ENCODE data around the gene PTH2R.

The PTH2R gene

DNA sequence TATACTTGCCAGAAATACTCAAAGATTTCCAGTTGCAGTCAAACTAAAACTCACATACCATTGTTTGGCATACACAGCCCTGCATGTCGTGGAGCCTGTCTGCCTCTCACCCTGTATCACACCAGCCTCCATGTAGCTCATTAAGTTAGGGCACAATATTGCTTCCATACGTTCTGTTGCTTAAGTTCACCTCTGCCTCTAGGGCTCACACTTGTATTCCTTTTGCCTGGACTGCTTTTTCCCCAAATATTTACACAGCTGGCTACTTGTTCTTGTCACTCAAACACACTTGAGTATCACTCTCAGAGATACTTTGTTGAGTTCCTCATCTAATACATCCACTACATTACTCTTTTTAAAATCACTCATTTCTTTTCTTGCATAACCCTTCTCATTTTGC is 83.1 kb downstream of the PTH2R start:
- TF ChIP-seq, protein P1, sequence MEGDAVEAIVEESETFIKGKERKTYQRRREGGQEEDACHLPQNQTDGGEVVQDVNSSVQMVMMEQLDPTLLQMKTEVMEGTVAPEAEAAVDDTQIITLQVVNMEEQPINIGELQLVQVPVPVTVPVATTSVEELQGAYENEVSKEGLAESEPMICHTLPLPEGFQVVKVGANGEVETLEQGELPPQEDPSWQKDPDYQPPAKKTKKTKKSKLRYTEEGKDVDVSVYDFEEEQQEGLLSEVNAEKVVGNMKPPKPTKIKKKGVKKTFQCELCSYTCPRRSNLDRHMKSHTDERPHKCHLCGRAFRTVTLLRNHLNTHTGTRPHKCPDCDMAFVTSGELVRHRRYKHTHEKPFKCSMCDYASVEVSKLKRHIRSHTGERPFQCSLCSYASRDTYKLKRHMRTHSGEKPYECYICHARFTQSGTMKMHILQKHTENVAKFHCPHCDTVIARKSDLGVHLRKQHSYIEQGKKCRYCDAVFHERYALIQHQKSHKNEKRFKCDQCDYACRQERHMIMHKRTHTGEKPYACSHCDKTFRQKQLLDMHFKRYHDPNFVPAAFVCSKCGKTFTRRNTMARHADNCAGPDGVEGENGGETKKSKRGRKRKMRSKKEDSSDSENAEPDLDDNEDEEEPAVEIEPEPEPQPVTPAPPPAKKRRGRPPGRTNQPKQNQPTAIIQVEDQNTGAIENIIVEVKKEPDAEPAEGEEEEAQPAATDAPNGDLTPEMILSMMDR (IDR thresholded peaks at IDR 0.05; ENCODE audit: extremely low read depth, missing control alignments): no peak
- DNase-seq (ENCODE audit: low spot score): no peak

DNA sequence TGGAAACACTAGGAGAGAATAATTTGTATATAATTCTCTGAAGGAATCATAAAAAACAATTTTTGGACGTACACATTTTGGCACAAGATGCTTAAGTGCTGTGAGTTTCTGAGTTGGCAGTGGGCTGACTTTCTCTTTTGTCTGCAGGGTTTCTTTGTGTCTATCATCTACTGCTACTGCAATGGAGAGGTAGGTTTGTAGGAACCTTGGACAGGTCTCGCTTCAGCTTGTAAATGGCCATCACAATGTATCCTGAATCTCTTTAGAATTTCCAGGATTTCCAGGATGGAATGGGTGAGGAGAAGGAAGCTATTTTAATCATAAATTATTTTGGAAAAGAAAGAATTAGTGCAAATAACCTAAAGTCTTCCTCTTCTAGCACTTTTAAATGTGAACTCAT is 83.9 kb downstream of the PTH2R start:
- no peak for DNase-seq (ENCODE audit: low spot score)
- TF ChIP-seq, protein P1 (IDR thresholded peaks at IDR 0.05; ENCODE audit: extremely low read depth, missing control alignments): no peak

DNA sequence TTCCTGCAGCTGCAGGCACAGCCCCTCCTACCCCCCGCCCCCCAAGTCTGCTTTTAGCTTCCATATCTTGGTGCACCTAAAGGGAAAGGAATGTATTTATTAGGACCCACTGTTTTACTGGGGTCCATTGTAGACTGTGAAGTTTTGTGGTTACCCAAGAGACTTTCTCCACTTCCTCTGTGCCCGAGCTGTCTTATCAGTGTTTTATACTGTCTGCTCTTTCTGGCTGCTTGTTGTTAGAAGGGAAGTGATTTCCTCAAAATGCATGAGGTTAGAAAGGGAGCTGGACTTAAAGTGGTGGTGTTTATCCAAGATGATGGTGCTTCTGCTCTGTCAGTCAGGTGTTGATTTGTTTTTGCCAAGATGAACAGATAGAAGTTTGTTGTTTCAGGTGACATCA is 85.0 kb downstream of the PTH2R start:
- no peak for DNase-seq (ENCODE audit: low spot score)
- TF ChIP-seq, protein P1 (IDR thresholded peaks at IDR 0.05; ENCODE audit: extremely low read depth, missing control alignments): no peak

DNA sequence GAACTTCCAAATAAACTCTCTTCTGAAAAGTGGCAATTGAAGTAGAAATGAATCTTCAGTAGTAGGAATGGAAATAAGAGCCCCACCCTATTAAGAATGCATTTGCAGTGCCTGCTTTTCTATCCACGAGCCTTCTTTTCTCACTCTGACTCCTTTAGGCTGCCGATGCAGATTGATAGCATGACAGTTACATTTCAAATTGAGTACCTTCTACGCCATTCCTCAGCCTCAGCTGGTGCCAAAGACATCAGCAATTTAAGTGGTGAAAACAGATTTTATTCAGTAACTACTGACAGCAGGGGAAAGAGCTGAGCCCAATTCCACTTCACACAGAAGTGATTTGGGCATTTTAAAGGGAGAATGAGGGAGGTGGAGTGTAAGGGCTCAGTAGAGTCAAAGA is 85.5 kb downstream of the PTH2R start:
- TF ChIP-seq, protein P1 (IDR thresholded peaks at IDR 0.05; ENCODE audit: extremely low read depth, missing control alignments): no peak
- no peak for DNase-seq (ENCODE audit: low spot score)

DNA sequence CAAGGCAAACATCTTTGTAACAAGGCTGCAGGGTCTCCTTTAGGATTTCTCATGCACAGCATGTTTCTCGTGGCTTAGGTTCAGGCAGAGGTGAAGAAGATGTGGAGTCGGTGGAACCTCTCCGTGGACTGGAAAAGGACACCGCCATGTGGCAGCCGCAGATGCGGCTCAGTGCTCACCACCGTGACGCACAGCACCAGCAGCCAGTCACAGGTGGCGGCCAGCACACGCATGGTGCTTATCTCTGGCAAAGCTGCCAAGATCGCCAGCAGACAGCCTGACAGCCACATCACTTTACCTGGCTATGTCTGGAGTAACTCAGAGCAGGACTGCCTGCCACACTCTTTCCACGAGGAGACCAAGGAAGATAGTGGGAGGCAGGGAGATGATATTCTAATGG is 86.6 kb downstream of the PTH2R start:
- no peak for DNase-seq (ENCODE audit: low spot score)
- TF ChIP-seq, protein P1 (IDR thresholded peaks at IDR 0.05; ENCODE audit: extremely low read depth, missing control alignments): no peak

DNA sequence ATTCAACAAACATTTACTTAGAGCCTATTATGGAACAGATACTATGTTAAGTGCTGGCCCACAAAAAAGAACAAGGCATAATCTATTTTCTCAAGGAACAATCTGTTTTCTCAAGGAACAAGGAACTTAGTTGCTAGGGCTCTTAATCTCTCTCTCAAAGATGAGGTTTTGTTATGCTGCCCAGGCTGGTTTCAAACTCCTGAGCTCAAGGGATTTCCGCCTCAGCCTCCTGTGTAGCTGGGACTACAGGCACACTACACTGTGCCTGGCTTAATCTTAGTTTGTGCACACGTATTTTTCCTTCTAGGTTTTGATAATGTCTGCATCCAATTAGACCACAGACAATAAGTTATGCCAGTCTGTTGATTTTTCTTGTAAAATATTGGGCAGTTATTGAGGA is 89.5 kb downstream of the PTH2R start:
- DNase-seq (ENCODE audit: low spot score): no peak
- TF ChIP-seq, protein P1 (IDR thresholded peaks at IDR 0.05; ENCODE audit: extremely low read depth, missing control alignments): no peak

DNA sequence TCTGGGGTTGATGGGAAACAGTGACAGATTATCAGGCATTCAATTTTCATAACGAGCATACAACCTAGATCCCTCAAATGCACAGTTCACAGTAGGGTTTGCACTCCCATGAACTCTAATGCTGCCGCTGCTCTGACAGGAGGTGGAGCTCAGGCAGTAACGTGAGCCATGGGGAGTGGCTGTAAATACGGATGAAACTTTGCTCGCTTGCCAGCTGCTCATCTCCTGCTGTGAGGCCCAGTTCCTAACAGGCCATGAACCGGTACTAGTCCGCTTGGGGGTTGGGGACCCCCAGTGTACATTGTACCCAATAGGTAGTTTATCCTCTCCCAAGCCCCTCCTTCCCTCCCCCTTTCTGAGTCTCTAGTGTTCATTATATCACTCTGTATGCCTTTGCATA is 94.6 kb downstream of the PTH2R start:
- TF ChIP-seq, protein P1 (IDR thresholded peaks at IDR 0.05; ENCODE audit: extremely low read depth, missing control alignments): no peak
- DNase-seq (ENCODE audit: low spot score): no peak
